GM19452 (cell line): Measurements from ENCODE around the gene SFT2D1.
"Not testable (repeated sequence)": the region's sequence is repeated elsewhere in the genome, so short reads cannot be mapped to it uniquely, and the experiment has no call there.

Source experiments
- ATAC-seq: cut with Tn5 transposase; IDR thresholded peaks from one replicate; pipeline ENCODE4 v1.9.1; 2021; ENCODE audit not compliant: unreplicated experiment

Gene SFT2D1

DNA sequence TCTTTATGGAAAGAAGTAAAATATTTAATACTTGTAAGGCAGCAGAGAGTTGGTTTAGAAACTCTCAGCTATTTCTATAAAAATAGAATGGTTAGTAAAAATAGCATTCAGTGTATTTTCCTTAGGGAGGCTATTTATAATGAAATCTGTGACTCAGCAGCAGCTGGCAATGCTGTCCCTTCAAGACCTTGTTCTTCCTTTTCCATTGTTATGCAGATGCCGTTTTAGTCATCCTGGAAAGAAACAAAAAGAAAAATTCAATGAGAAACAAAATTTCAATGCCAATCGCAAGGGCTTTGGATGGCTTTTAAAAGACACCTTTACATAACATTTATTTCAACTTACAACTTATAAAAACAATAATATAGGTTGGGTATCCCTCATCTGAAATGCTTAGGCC is 22.9 kb upstream of the SFT2D1 start:
- ATAC-seq: no peak

DNA sequence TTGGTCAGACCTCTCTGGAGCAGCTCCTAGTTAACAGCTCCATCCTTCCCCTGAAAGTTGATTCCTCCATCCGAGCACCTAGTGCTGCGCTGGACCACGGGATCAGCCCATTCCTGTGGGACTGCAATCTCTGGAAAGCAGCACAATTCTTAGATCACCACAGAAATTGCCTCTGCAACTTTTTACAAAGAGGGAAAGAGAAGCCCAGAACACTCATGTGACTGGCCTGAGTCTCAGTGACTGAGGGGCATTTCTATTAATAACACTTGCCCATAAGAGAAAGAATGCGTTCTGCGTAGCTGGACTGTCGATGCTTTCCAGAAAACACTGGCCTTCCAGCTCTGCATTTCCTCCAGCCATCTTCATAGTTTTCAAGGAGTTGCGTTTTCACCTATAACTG is 22.1 kb upstream of the SFT2D1 start:
- ATAC-seq: no peak

DNA sequence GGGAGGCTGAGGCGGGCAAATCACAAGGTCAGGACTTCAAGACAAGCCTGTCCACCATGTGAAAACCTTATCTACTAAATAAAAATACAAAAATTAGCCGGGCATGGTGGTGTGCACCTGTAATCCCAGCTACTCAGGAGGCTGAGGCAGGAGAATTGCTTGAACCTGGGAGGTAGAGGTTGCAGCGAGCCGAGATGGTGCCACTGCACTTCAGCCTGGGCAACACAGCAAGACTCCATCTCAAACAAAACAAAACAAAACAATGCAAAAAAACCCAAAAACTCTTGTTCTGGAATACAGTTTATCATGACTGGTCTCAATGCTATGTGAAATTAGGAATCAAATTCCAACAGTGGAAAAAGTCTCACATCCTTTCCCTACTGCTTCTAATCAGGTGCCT is 20.1 kb upstream of the SFT2D1 start:
- not testable (repeated sequence) for ATAC-seq

DNA sequence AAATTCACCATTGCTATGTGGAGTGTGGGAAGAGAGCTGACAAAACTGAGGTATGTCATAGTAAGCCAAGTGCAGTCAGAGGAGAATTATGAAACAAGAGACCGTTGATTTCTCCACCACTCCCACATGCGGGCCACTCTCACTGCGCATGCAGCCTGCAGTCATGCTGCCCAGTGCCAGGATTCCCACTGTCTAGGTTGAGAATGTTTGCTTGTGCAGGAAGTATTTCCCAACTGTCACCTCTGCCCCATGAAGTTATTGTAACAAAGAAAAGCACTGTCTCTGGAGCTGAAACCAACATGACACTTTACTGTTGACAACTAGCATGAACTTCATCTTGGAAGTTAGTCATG is 18.7 kb upstream of the SFT2D1 start:
- ATAC-seq: no peak

DNA sequence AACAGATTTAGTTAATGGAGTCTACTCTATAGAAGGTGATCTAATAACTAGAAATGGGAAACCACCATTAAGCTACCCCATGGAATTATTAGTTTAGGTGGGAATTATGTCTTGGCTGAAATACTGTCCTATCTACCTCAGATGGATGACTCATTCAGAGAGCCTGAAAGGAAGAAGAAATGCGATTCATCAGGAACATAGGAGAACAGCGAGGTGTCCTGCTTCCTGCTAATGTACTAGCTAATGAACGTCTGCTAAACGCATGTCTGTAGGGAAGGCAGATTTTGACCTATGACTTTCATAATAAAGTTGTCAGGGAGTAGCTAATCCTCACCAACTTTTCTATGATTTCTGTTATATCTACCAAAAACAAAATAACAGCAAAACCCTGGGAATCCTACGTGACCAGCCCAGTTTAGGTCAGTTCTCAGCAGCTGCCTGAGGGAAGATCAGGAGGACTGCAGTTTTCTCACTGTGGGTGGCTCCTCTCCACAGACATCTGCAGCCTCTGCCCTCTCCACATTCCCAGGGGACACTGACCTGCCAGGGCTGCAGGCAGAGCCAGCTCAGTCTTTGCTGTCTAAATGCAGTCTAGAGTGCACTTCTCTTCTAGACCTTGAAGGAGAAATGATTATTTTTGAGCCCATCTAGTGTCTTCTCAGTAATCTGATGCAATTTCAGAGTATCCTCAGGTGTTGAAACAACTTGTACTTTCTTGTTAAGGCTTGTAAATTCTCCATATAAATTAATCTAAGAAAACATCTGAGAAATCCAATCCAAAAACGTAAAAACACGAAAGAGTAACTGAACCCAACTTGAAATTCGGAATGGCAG is 18.1 kb upstream of the SFT2D1 start:
- ATAC-seq: no peak

DNA sequence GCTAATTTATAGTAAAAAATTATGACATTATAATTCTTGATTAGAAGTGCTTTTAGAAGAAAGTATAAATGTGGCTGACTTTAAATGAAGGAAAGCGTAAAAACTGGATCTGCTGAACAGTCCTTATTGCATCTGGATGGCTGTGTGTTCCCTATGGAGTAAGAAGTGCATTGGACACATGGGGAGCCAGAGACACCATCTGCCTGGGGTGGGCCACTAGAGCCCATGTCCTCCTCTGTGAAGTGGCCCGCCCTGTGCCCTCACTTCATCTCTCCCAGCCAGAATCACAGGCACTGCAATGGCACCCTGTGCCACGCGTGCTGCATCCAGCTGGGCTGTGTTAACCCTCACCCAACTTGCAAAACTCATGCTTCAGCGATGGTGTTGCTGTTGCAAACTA is 13.2 kb upstream of the SFT2D1 start:
- no peak for ATAC-seq

DNA sequence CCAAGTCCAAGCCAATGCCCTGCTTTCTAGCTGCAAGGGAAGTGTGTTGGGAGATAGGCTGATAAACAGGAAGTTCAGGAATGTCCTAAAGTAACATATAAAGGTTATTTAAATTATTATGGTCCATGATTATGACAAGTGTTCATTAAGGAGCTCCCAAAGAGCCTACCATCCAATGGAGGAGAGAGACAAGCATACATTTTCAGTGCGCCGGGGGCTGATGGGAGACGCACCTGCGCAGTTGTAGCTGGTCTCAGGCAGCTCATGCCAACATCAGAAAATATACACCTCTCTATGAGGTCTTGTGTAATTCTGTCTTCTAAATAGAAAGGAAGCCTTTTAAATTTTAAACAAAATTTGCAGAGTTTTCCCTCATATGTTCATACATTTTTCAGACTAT is 12.6 kb upstream of the SFT2D1 start:
- ATAC-seq: no peak

DNA sequence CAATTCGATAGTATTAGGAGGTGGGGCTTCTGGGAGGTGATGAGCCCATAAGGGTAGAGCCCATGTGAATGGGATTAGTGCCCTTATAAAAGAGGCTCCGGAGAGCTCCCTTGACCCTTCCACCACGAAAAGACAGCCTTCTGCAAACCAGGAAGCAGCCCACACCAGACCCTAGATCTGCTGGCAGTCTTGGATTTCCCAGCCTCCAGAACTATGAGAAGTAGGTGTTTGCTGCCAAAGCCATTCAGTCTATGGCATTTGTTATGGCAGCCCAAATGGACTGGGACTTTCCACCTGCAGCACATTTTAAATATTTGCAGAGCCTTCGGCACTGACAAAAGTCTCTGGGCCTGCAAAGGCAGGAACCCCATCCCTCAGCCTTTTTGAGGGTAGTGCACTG is 11.8 kb upstream of the SFT2D1 start:
- ATAC-seq: no peak

DNA sequence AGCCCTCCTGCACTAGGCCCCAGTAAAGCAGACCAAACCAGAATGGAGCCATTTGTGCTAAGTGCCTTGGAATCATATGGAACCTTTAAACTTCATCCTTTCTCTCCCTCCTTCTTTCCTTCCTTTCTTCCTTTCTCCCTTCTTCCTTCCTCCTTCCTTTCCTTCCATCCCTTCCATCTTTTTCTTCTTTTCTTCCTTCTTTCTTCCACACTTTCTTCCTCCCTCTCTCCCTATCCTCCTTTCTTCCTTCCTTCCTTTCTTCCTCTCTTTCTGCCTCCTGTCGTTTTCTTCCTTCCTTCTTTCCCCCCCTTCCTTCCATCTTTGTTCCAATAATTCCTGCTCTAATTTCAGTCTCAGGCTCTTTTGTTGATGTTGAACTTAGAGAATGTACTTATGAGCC is 11.2 kb upstream of the SFT2D1 start:
- no peak for ATAC-seq

DNA sequence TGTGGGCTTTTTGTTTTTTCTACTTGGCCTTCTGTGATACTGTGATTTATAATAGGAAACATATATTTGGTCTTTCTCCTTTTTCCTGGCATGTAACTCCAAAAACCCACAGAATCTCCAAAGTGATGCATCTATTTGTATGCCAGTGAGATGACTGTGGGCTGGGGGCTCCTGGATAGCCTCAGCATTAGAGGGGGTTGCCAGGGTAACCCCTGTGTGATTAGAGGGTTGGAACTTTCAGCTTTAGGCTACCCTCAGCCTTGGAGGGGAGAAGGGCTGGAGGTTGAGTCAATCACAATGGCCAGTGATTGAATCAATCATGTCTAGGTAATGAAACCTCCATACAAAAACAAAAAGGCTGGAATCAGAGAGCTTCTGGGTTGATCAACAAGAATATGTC is 10.6 kb upstream of the SFT2D1 start:
- no peak for ATAC-seq

DNA sequence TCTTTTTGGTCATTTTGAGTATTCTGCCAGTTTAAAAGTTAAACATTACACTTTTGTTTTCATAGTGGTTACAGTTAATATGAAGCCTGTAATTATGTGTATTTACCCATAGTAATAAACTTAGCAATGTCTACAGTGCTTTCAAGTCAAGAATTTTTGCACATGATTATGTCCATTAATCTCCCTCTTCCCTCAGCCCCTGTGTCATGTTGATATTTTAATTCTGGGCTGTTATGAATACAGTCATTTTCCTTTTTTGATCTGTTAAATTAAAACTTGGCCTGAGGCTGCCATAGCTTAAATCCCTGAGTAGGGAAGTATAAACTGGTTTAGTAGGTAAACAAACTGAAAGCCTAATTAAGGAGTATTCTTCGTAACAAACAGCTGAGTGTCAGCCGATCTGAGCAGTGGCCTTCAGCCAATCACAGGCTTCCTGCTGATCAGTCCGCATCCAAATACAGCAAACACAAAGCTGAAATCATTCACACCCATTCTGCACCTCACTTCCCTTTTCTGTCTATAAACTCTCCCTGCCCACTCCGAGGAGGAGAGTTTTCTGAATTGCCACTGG is 9.5 kb upstream of the SFT2D1 start:
- peak; percentile 86 for ATAC-seq

DNA sequence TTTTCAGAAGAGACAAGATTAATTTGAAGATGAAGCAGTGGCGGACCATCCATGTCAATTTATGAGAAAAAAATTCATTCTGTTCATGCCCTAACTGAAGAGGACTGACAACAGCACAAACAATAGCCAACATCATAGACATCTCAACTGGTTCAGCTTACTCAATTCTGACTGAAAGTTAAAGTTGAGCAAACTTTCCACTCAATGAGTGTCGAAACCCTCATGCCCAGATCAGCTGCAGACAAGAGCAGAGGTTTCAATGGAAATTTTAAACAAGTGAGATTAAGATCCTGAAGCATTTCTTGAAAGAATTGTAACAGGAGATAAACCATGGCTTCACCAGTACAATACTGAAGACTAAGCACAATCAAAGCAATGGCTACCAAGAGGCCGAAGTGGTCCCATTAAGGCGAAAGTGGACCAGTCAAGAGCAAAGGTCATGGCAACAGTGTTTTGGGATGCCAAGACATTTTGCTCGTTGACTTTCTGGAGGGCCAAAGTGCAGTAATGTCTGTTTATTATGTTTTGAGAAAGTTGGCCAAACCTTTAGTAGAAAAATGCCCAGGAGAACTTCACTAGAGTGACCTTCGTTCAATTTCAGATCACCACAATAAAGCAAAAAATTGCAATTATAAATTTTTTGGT is 6.1 kb upstream of the SFT2D1 start:
- no peak for ATAC-seq

DNA sequence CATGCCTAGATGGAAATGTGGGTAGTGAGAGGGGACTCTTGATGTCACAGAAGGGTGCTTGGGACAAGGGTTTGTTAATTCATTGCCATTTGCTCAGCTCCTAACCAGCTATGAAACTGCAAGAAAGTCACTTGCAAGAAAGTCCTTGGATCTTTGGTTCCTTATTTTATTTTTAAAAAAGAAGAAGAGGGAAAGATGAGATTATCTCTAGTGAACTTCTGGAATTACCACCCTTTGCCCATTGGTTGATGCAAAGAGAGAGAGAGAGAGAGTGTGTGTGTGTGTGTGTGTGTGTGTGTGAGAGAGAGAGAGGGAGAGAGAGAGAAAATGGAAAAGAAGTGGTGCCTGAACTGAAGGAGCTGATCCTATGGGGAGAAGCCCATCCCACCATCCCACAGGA is 4.6 kb upstream of the SFT2D1 start:
- no peak for ATAC-seq

DNA sequence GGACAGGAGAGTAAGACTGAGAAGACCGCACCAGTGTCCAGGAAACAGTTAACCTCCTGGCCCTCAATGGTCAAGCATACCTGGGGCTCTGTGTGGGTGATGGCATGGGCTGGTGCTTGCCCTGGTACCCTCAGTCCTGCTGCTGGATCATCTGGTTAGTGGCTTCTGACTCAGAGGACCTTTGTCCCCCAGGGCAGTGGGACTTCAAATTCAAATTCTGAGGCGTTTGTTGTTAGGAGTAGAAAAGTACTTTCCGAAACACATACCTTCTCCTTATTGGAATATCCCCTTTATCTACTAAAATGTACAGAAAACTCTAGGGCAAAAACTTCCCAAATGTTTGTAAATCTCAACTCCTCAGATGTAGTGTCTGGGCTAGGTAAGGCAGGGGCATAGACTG is 4.1 kb upstream of the SFT2D1 start:
- ATAC-seq: no peak

DNA sequence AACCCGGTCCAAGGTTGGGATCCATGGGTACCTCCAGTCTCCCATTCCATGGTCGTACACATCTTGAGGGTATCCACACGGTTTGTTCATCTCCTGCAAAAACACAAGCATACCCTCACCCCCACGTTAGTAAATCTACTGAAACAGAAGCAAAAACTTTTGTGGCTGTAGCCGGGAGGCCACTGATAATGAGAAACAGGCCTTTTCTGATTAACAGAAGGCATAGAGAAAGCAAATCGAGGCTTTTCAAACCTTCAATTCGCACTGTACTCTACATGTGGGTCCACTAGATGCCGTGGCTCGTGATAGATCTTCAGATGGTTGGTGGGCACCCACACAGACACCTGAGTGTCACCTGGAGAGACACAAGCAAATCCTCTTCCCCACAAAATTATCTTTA is 3.3 kb upstream of the SFT2D1 start:
- not testable (repeated sequence) for ATAC-seq

DNA sequence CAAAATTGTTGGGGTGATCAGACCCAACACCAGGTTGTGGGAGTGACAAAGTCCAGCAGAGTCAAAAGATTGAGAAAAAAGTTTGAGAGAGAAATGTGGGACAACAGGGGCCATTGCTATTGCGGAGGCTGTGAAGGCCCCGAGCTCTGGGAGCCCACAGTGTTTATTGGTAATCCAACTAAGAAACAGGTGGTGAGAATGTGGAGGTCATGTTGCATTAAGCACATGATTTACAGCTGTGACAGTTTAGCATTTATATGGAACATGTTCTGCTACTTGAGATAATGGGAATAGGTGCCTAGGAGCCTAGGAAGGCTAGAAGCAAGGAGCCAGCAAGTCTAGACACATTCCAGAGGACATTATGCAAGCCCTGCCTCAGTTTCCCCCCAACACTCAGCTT is 2.6 kb upstream of the SFT2D1 start:
- not testable (repeated sequence) for ATAC-seq

DNA sequence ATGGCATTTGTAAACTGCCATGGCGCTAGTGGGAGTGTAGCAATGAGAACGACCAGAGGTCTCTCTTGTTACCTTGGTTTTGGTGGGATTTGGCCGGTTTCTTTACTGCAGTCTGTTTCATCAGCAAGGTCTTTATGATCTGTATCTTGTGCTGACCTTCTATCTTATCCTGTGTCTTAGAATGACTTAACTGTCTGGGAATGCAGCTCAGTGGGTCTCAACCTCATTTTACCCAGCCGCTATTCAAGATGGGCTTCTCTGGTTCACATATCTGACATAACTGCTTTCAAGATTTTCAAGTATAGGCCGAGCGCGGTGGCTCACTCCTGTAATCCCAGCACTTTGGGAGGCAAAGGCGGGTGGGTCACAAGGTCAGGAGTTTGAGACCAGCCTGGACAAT is 1.9 kb upstream of the SFT2D1 start:
- no peak for ATAC-seq

DNA sequence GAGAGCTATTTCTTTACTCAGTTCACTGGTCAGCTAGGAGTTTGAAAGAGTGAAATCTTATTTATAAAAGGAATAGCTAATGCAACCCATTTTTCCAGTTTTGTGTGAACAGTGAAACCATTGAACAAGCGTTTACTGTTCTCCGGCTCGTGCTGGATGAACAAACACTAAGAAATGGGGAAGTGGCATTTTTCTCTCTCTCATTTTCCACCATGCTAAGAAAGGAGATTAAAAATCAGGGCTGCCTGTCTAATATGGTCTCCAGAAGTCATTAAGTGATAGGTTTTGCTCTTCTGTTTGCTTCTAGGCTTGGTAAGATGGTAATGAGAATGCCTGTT is 774 bp upstream of the SFT2D1 start:
- peak; percentile 21 for ATAC-seq

DNA sequence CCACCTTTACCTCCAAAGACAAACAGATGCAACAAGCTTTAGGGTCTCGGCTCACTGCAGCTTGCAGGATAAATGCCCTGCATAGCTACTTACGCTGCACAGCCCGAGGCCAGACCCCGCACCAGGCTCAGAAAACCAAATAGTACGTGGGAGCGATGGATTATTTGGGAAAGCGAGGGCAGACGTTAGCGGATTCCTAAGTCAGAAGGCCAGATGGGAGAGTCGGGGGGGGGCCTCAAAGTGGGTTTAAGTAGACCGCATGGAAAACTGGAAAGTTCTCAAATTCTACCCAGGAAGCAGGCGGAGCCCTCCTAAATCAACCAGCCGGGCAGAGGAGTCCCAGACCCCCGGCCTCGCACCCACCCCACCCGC is 382 bp downstream of the SFT2D1 start:
- ATAC-seq: no peak

DNA sequence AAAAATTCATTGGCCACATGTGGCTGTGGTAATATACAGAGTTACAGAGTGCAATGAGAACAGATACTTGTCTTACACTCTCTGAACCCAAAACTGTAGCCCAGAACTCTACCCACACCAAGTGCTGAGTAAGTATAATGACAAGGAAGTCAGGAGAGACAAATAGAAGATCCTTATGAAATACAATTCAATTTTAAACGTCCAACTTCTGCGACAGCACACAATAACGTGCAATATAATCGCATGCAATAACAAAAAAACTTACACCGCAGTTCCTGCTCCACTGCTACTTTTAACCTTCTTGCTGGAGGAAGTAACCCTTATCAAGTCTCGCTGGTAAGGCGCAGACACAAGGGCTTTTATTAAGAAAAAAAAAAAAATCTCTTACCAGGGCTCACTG is 881 bp downstream of the SFT2D1 start:
- ATAC-seq: no peak

DNA sequence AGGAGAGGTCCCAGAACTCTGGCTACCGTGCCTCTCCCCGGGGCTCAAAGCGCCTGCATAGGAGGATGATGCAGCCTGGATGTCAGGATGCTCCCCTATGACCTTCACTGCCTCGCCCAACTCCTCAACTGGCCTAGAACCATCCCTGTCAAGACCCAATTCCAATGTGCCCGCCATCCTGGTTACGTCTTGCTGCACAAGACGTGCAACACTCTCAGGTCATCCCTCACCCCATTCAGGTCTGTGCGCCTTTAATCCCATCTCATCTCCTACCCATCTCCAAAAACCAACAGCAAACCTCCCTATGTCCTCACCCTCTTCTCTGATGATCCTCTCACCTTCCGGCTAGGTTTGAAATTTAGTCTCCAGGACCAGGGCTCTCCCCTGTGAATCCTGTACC is 3.5 kb downstream of the SFT2D1 start:
- no peak for ATAC-seq

DNA sequence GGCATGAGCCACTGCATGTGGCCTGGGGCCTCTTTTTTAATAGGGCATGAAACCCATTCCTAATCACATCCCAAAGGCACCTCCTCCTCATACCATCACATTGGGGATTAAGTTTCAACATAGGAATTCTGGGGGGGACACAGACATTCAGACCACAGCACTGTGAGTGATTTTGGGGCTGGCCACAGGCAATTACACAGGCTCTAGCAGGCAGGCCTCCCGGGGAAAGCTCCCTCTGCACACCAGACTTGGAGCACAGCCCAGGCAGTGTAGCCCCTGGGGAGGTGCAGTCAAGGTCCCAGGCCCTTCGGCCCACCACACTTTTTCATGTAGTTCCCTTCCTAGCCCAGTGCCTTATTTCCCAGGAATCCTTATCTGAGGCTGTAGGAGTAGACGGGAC is 5.5 kb downstream of the SFT2D1 start:
- ATAC-seq: no peak
